Epidermal melanocyte (primary cell): ENCODE results near the gene SH3GLB2.
"Not testable (repeated sequence)": the region's sequence is repeated elsewhere in the genome, so short reads cannot be mapped to it uniquely, and the experiment has no call there.

Experiments
- DNase-seq: peaks from one replicate; pipeline ENCODE4 v3.0.0; 2011; ENCODE audit warnings: low spot score; ENCODE audit not compliant: insufficient read length

Gene SH3GLB2

DNA sequence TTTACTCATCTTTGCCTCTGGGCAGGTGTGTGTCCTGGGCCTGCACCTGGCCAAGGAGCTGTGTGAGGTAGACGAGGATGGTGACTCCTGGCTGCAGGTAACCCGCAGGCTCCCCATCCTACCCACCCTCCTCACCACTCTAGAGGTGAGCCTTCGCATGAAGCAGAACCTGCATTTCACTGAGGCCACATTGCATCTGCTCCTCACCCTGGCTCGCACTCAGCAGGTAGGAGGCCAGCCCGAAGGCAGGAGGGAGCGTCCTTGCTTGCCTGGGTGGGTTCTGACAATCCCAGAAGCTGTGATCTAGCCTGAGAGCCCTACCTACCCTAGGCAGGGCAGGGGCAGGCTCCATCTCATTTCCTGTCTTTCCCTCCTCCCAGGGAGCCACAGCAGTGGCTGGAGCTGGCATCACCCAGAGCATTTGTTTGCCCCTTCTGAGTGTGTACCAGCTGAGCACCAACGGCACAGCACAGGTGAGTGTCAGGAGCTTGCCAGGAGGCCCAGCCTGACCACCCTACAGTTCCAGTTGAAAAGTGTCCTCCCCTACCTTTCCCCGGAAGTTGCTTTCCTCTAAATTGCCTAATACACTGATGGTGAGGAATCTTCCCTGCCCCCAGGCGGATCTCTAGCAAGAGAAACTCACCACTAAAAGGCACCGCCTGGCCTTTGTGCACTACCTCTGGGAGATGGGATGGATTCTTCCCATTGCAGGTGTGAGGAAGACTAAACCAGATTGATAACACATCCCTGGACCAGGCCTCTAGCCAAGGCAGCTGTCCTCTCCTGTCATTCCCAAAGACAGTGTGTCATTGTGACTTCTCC is 26.4 kb downstream of the SH3GLB2 start:
- DNase-seq, result no peak

DNA sequence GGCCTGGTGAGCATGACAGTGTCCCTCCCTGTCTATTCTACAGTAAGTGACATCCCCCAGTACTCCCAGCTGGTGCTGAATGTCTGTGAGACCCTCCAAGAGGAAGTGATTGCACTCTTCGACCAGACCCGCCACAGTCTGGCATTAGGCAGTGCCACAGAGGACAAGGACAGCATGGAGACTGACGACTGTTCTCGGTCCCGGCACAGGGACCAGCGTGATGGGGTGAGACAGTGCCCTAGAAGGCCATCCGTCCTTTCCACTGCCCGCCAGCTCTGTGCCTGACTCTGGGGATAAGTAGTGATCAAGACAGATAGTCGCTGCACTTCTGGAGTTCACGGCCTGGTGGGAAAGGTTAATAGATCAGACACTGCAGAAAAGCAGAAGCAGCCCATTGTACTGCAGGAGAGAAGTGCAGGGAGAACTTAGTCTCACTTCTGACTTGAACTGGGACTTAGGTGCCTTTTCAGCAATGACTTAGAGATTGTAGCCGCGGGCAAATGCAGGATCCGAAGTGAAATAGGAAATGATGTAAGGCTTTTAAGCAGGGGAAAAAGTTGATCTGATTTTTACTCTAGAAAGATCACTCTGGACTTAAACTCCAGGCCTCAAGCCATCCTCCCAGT is 28.4 kb downstream of the SH3GLB2 start:
- DNase-seq, result no peak

DNA sequence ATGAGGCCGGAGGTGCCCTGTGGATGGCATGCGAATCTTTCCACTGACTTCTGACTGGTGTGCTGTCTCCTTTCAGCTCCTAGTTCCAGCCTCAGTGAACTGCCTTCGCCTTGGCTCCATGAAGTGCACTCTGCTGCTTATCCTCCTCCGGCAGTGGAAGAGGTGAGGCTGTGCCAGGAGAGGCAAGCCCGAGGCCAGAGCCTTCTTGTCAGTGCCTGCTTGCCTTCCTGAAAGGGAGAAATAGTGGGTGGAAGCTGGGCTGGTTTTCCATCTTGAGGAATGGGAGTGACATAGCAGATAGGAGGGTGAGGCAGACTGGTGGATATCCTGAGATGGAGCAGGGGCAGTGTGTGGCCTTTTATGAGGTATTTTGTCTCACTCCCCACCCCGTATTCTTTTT is 29.7 kb downstream of the SH3GLB2 start:
- DNase-seq, result no peak

DNA sequence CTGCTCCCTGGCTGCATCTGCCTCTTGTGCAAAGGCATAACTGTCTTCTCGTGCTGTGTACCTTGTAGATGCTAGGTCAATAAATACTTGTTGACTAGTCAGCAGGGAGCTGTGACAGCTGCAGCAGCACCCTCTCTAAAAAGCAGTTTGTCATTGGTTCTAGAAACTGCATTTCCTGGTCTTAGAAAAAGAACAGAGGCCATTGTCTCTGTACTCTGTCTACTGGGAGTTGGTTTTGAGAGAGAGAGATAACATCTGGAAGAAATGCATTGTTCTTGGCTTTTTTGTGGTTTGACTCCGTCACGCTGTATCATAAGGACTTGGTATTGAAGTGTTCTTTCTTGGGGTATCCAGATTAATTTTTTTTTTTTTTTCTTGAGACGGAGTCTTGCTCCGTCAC is 32.3 kb downstream of the SH3GLB2 start:
- DNase-seq, result no peak

DNA sequence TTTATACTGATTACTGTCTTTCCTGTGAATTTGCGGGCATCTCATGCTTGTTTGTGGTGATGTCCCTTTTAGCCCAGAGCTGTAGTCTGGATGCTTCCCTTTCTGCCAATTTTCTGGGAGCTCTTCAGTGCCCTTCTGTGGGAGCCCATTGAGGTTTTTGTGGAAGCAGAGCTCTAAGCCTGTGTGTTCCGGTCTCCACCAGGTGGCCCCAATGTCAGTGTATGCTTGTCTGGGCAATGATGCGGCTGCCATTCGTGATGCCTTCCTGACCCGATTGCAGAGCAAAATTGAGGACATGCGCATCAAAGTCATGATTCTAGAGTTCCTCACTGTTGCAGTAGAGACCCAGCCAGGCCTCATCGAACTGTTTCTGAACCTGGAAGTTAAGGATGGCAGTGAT is 35.1 kb downstream of the SH3GLB2 start:
- no peak for DNase-seq

DNA sequence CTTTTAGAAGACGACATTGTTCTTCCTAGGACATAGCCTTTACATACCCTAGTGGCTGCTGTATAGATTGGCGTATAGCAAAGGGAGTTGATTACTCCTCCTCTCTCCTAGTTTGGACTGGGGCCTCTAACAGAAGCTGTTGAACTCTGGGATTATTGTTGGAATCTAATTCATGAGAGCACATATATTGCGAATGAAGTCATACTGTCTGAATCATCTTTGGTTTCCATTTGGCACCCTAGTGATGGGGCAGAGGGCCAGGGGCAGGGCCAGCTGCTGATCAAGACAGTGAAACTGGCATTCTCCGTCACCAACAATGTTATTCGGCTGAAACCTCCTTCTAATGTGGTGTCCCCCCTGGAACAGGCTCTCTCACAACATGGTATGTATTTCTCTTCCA is 40.3 kb downstream of the SH3GLB2 start:
- no peak for DNase-seq

DNA sequence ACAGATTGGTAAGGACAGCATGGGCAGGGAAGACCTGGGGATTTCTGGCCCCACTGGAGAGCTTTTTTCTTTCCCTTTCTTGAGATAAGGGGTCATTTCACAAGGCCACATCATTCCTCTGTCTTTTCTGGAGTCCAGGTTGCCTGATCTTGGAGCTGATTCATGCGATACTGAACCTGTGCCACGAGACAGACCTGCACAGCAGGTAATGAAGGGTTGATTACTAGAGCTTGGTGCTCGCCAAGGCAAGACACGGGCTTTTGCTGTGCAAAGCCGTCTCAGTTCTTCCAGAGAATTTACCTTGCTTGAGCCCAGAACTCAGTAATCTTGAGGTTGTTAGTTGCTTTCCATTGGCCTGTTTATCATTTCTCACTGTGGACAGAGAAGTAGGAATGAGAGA is 41.5 kb downstream of the SH3GLB2 start:
- no peak for DNase-seq

DNA sequence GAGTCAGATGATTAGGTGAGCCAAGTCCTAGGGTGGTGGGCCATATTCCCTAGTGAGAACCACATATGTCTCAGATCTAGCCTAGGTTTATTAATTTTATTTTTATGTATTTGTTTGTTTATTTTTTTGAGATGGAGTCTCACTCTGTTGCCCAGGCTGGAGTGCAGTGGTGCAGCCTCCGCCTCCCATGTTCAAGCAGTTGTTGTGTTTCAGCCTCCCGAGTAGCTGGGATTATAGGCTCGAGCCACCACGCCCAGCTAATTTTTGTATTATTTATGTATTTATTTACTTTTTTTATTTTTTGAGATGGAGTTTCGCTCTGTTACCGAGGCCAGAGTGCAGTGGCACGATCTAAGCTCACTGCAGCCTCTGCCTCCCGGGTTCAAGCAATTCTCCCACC is 44.6 kb downstream of the SH3GLB2 start:
- no peak for DNase-seq

DNA sequence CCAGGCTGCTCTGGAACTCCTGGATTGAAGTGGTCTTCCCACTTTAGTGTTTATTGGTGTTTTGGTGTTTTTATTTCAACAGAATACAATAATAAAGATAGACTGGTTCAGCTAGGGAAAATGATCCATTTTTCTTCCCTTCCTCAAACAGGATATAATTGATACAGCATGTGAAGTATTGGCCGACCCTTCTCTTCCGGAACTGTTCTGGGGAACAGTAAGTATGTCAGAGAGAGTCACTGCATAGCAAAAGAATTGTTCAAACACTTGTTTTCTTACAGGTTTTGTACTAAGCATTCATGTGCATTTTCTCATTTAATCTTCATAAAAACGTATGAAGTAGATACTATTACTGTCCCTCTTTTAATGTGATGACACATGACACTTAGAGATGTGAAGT is 49.0 kb downstream of the SH3GLB2 start:
- DNase-seq, result no peak

DNA sequence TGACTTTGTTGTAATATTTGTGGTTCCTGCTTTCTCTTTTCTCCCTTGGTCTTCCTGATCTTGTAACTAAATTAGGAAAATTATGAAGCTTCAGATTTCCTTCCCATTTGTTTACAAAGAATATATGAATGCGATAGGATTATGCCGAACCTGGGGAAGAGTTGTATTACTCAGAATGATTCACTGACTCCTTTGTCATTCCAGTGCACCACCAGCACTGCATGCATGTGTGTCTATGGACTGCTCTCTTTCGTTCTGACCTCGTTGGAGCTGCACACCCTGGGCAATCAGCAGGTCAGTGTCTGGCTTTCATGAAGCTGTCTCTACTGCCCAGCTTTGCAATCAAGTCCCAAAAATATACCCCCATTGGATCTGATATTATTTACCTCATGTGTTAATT is 55.2 kb downstream of the SH3GLB2 start:
- no peak for DNase-seq

DNA sequence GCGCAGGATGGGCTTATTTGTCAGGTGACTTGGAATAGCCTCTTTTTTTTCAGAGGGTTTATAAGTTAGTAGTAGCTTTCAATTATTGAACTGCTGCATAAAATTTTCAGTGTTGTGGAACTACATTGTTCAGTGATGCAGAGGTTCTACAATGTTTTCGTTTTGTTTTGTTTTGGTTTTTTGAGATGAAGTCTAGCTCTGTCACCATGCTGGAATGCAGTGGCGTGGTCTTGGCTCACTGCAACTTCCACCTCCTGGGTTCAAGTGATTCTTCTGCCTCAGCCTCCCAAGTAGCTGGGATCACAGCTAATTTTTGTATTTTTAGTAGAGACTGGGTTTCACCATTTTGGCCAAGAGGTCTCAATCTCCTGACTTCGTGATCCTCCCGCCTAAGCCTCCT is 58.6 kb downstream of the SH3GLB2 start:
- DNase-seq, result no peak

DNA sequence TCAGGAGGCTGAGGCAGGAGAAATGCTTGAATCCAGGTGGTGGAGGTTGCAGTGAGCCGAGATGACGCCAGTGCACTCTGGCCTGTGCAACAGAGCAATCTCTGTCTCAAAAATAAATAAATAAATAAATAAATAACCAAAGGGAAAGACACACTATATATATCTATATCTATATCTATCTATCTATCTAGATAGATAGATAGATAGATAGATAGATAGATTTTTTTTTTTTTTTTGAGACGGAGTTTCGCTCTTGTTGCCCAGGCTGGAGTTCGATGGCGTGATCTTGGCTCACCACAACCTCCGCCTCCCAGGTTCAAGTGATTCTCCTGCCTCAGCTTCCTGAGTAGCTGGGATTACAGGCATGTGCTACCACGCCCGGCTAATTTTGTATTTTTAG is 66.7 kb downstream of the SH3GLB2 start:
- not testable (repeated sequence) for DNase-seq
